Osteocyte (in vitro differentiated cells): ENCODE measurements around the gene AAGAB. TPM values are rescaled to one million over a fixed set of nuclear protein-coding genes. Genes with fewer than 3 reads are reported as not detected.

Experiments used
- DNase-seq: peaks from one replicate; pipeline ENCODE4 v3.0.0; 2021; ENCODE audit warnings: mixed read lengths; ENCODE audit not compliant: unreplicated experiment; ENCODE audit errors: extremely low spot score
- H3K27ac Mint-ChIP-seq: one replicate; pipeline ENCODE4 v1.8.0; 2021; ENCODE audit warnings: mild to moderate bottlenecking, mixed read lengths; ENCODE audit not compliant: unreplicated experiment
- H3K27me3 Mint-ChIP-seq: one replicate; pipeline ENCODE4 v1.8.0; 2021; ENCODE audit warnings: mixed read lengths; ENCODE audit not compliant: unreplicated experiment
- H3K36me3 Mint-ChIP-seq: one replicate; pipeline ENCODE4 v1.8.0; 2021; ENCODE audit warnings: mixed read lengths; ENCODE audit not compliant: unreplicated experiment
- H3K4me1 Mint-ChIP-seq: one replicate; pipeline ENCODE4 v1.8.0; 2021; ENCODE audit warnings: mixed read lengths; ENCODE audit not compliant: unreplicated experiment
- H3K4me3 Mint-ChIP-seq: one replicate; pipeline ENCODE4 v1.8.0; 2021; ENCODE audit warnings: mild to moderate bottlenecking, moderate library complexity, mixed read lengths; ENCODE audit not compliant: unreplicated experiment
- H3K9me3 Mint-ChIP-seq: one replicate; pipeline ENCODE4 v1.8.0; 2021; ENCODE audit warnings: mixed read lengths; ENCODE audit not compliant: unreplicated experiment
- total RNA-seq: library from RNA; stranded (reverse); gene quantifications from 2 replicates; pipeline ENCODE4 v1.2.1, GENCODE V29; 2021
- TF ChIP-seq, protein P1 (sequence below): fragments of 200-600 bp; sonication (generic); IDR thresholded peaks from 2 replicates; pipeline ENCODE4 v1.5.0; 2021; ENCODE audit warnings: antibody characterized with exemption, mild to moderate bottlenecking, moderate library complexity

Gene AAGAB
- total RNA-seq, 1 donor from 2014 or later = 32.8 TPM

DNA sequence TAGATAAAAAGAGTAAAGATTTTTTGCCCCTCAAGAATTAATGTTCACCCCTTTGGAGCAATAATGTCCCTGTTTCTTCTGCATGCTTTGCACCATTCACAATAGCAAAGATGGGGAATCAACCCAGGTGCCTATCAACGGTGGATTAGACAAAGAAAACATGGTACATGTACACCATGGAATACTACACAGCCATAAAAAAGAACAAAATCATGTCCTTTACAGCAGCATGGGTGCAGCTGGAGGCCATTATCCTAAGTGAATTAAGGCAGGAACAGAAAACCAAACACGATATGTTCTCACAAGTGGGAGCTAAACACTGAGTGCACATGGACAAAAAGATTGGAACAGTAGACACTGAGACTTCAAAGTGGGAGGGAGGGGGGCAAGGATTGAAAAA is 35.2 kb downstream of the AAGAB start:
- Mint-ChIP-seq H3K4me3 (no peak overlapping the region), H3K36me3 (peaks cover 15% of the 10 kb centered on the region), H3K27ac (no peak overlapping the region), H3K9me3 (no peaks in the 10 kb centered on the region), H3K4me1 (peaks cover 9% of the 10 kb centered on the region), H3K27me3 (no peaks in the 10 kb centered on the region)
- DNase-seq = no peak
- TF ChIP-seq, protein P1, sequence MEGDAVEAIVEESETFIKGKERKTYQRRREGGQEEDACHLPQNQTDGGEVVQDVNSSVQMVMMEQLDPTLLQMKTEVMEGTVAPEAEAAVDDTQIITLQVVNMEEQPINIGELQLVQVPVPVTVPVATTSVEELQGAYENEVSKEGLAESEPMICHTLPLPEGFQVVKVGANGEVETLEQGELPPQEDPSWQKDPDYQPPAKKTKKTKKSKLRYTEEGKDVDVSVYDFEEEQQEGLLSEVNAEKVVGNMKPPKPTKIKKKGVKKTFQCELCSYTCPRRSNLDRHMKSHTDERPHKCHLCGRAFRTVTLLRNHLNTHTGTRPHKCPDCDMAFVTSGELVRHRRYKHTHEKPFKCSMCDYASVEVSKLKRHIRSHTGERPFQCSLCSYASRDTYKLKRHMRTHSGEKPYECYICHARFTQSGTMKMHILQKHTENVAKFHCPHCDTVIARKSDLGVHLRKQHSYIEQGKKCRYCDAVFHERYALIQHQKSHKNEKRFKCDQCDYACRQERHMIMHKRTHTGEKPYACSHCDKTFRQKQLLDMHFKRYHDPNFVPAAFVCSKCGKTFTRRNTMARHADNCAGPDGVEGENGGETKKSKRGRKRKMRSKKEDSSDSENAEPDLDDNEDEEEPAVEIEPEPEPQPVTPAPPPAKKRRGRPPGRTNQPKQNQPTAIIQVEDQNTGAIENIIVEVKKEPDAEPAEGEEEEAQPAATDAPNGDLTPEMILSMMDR = no peak

DNA sequence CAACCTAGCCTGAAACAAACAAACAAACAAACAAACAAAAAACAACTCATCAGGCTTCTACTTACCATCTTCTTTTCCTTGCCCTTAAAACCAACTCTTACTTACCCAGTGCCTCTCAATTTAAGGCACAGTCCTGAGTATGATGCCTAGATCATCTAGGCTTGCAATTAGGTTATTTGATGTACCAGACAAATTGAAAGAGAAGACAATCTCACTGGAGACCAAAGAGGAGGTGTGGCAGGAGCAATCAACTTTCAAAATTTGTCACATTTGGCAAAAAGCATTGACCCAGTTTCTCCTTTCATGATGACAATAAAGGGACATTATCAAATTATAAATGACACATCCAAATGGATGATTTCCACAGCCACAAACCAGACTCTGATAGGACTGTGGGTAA is 36.0 kb downstream of the AAGAB start:
- Mint-ChIP-seq H3K27me3 (no peaks in the 10 kb centered on the region), H3K36me3 (peaks cover 15% of the 10 kb centered on the region), H3K27ac (no peak overlapping the region), H3K4me3 (no peak overlapping the region), H3K4me1 (peaks cover 9% of the 10 kb centered on the region), H3K9me3 (no peaks in the 10 kb centered on the region)
- DNase-seq = no peak
- TF ChIP-seq, protein P1 = no peak

DNA sequence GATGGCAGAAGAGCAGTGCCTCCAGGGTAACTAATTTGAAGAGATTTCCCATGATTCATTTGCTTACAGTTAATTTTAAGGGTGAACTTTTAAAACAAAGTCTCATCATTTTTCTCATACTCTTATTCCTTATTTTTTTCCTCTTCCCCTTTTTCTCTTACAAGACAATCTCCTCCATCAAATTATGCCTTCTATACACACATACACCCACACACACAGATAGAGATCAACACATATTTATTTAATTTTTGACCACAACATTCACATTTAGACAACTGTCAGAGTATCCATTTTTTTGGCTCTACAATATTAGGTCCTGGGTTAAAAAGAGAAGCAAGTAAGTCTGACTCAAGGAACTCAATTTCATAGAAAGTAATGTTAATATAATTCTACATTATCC is 37.6 kb downstream of the AAGAB start:
- Mint-ChIP-seq H3K27me3 (no peaks in the 10 kb centered on the region), H3K27ac (no peak overlapping the region), H3K4me1 (peaks cover 9% of the 10 kb centered on the region), H3K4me3 (no peak overlapping the region), H3K9me3 (no peaks in the 10 kb centered on the region), H3K36me3 (peaks cover 15% of the 10 kb centered on the region)
- no peak for DNase-seq
- TF ChIP-seq, protein P1 = no peak

DNA sequence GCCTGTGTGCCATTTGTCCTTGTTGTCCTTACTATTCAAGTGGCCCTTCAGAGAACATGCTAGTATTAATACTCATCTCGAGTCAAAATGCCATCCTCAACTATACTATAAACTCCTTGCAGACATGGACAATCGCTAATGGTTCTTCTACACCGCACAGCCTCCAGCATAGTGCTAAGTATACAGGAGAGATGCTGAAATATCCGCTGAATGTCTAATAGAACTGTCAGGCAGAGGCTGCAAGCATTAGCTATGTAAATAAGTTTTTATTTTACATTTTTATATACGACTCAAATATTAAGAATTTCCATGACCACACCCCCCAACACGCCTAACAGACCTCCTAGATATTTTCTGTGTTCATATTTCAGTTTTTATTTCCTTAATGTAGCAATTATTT is 39.4 kb downstream of the AAGAB start:
- peaks cover 9% of the 10 kb centered on the region for H3K4me1 Mint-ChIP-seq
- peaks cover 13% of the 10 kb centered on the region for H3K36me3 Mint-ChIP-seq
- TF ChIP-seq, protein P1 = no peak
- H3K4me3 Mint-ChIP-seq = no peak overlapping the region
- no peaks in the 10 kb centered on the region for H3K27me3 Mint-ChIP-seq
- H3K9me3 Mint-ChIP-seq = no peaks in the 10 kb centered on the region
- no peak overlapping the region for H3K27ac Mint-ChIP-seq
- DNase-seq = no peak

DNA sequence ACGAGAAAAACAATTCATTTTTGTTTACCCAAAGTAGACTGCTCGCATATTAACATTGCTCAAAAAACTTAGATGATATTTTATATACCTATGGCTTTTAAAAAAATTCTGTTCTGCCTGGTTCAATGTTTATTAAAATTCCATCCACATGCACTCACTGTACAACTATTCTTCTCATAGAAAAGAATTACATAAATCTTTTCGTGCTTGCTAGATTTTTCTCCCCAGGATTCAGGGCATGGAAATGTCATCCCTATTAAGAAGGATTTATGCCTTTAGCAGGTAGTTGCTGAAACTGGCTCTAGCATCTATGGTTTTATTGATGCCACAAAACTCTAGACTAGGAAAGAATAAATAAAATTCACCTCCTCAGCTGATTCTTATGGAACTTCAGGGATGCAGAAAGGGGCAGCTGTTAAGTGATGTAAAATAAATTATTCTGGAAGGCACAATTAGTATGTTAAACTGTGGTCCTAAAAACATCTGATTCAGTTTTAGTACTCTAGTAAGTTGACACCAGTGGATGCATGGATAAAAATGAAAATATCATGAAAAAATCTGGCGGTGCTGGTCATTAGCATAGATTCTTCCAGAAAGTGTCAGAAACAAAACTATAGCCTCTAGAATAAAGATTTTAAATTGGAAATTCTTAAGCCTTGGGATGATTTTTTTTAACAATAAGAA is 41.6 kb downstream of the AAGAB start:
- Mint-ChIP-seq H3K27ac (no peak overlapping the region), H3K4me1 (peaks cover 9% of the 10 kb centered on the region), H3K36me3 (peaks cover 14% of the 10 kb centered on the region), H3K4me3 (no peak overlapping the region), H3K9me3 (no peaks in the 10 kb centered on the region), H3K27me3 (no peaks in the 10 kb centered on the region)
- TF ChIP-seq, protein P1 = no peak
- DNase-seq = no peak
